DMS79 (cell line): ENCODE results near the gene TUBB.
"Not testable (repeated sequence)": the region's sequence is repeated elsewhere in the genome, so short reads cannot be mapped to it uniquely, and the experiment has no call there.

Experiments
- DNase-seq: peaks from one replicate; lab custom pipeline; 2025; lab: John Stamatoyannopoulos, UW

Gene TUBB

DNA sequence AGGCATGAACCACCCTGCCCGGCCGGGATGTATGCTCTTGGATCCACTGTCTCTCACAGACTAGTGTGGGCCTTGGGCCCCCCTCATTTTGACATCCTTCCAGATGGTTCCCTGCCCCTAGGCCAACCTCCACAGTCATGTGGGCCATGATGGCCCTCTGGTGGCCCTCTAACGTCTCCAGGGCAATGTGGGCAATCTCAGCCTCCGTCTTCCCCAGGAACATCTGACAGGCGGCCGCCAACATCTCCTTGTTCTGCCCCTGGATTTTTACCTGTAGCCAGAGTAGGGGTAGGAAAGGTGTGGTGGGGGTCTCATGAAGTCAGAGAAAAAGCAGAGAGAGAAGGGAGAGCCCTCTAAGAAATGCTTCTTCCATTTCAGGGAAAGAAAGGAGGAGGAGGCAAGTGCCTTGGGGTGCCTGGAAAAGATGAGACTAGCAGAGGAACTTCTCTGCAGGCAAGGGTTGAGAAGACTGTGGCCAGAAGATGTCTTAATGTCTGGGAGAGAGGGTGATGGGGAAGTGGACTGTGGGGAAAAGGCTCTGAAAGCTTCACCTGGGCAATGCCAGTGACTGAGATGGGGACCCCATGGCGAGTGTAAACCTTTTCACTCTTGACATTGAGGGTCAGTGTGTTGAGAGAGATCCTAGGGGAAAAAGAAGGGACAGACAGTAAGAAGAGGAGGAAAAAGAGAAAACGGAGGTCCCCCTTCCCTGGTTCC lies 21.1 kb downstream of the TUBB start:
- no peak for DNase-seq

DNA sequence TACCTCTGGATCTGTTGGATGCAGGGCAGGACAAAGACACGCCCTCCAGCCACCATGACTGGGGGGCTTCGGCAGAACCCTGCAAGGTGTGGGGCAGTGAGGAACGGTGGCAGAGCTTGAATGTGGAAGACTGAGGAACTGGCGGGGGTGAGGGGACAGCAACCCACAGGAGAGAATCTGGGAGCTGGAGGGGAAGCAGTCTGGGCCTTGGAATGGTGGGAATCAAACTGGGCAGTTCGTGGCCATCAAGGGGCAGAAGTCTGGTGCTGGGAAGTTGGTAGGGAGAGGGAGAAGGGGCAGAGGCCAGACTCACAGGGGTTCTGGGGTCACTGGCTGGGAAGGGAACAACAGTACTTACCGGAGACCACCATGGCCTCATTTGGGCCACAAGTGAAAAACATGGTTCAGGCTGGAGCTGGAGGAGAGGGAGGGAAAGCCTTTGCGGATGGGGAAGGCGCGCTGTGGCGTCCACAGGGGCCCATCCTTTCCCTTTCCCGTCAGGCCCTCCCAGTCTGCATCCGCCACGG lies 21.7 kb downstream of the TUBB start:
- no peak for DNase-seq

DNA sequence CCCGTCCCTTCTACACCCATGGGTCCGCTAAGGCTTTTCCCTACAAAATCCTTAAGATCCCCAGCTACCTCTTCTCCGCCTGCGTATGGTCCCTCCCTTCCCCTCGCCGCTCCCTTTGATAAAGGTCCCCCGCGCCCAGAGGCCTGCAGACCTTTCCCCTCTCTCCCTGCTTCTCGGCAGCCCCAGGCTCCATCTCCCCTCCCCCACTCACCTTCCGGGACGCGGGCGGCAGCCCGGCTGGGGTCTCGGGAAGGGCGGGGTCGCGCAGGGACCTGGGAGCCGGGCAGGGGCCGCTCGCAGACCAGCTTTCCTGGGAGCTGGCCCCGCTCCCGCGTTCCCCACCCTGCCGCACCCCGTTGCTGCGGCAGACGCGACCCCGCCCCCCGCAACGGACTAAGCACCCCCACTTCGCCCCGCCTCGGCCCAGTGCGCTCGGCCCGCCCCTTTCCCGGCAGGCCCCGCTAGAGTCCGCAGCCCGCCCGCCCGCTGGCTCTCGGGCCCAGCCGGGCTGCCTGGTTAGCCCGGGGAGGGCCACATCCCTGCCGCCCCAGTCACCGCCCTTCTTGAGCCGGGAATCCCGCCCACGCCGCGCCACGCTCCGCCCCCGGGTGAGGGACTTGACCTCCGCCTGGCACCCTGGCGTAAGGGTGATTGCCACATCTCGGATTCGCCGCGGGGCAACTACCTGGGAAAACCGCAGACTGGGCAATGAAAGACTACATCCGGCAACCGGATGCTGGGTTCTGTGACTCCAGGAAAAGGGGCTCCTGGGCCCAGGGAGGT lies 22.4 kb downstream of the TUBB start, which contains the start of gene FLOT1:
FLOT1 (minus strand) TSS at position 372 of the 783 bp plus-strand sequence. CDS start 498 bp downstream, outside the sequence.
- DNase-seq = peak; percentile 75

DNA sequence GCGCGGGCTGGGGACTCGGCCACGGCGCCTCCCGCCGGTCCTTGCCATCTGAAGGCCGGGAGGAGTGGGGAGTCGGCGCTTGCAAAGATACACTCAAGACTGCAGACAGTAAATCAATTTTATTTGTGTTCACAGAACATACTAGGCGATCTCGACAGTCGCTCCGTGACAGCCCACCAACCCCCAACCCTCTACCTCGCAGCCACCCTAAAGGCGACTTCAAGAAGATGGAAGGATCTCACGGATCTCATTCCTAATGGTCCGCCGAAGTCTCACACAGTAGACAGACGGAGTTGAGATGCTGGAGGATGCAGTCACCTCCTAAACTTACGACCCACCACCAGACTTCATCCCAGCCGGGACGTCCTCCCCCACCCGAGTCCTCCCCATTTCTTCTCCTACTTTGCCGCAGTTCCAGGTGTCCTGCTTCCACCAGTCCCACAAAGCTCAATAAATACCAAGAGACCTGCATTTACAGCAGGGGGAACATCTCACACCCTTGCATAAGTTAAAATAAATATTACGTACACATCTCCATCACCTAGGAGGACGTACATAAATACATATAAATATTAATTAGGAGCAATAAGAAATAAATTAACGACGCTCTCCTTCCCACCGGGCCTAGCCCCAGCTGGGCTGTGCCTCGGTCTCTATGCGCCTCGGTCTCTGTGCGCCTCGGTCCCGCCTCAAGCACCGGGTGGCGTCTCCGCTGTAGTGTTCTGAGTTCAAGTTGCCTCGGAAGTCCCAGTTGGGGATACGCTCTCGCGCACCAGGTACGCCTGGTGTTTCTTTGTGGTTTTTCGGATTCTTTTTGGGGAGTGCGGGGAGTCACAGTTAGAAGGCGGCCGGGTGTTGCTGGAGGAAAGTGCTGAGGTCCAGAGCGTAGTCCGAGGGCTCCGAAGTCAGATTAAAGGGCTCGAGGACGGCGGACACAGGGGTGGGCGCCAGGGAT lies 23.2 kb downstream of the TUBB start:
- DNase-seq = no peak

DNA sequence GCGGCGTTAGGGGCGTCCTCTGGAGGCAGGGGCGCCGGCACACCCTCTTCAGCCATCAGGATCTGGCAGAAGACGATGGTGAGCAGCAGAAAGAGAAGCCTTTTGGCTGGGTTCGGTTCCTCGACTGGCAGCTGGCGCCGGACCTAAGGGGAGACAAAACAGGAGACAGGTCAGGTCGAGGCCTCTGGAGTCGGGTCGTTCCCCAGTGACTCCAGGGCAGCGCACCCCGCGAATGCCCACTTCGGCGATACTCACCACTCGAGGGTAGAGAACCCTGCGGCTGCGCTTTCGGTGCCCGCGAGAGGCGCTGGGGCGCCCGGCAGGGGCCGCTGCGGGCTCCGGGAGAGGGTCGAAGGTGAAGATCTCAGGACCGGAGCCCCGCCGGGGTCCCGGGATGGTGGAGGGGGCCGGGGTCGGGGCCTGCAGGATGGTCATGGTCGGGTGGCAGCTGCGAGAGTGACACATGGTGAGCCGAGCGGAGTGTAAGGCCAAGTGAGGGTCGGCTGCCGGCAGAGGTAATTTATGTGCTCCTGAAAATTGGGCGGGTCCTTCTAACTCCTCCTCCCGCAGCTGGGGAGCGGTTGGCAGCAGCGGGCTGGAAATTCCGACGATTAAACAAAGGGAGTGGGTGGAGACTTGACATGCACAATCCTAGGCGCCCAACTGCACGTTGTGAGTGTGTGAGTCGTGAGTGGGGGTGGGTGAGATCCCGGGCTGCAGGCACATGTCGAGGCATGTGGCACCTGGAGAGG lies 24.1 kb downstream of the TUBB start, which contains the start of gene IER3:
IER3 (minus strand) TSS at position 494 of the 752 bp plus-strand sequence; CDS start at position 465, 29 bp downstream.
- peak; percentile 38 for DNase-seq

DNA sequence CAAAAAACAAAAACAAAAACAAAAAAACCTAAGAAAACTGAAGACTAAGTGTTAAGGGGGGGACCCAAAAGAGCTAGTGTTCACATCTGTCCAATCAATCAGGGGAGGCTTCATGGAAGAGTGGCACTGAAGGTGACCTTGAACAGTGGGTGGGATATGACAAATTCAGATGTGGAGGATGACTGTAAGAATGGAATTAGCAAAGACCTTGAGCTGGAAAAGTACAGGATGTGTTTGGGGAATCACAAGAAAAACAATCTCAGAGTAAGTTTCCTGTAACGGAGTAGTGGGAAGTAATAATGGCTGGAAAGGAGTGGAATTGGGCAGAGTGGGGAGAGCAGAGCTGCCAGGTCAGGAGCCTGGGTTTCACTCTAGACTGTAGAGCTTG lies 27.1 kb downstream of the TUBB start:
- no peak for DNase-seq

DNA sequence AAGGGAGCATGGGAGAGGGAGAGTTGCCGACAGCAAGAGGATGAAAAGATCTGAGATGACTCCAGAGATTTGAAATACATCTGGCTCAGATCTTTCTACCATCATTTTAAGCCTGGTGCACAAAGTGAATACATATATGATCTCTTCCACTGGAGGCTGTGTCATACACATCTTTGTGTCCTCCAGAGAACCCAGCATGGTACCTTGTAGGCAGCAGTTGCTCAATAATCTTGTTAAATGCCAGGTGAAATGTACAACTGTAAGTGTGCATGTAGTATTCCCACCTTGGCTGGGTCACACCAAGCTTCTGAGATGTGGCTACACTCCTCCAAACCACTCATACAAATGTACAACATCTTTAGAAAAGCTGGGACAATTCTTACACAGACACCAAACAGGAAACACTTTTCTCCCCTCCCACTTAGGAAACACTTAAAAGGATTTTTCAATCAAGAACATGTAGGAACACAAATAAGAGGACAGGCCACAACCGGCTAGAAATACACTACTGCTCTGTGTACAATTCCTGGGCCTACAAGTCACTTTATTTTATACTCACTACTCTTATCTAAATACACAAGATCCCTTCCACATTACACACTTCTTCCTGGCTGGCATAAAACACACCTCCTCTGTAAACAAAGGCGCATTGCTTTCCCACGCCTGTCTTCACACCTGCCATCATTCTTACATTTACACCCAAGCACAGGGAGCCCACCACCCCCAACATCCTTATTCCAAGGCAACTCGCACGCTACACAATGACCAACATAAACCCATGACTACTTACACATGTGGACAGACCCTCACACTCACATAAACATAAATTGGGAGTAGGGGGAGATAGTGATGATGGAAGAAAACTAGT lies 28.0 kb downstream of the TUBB start:
- DNase-seq = no peak

DNA sequence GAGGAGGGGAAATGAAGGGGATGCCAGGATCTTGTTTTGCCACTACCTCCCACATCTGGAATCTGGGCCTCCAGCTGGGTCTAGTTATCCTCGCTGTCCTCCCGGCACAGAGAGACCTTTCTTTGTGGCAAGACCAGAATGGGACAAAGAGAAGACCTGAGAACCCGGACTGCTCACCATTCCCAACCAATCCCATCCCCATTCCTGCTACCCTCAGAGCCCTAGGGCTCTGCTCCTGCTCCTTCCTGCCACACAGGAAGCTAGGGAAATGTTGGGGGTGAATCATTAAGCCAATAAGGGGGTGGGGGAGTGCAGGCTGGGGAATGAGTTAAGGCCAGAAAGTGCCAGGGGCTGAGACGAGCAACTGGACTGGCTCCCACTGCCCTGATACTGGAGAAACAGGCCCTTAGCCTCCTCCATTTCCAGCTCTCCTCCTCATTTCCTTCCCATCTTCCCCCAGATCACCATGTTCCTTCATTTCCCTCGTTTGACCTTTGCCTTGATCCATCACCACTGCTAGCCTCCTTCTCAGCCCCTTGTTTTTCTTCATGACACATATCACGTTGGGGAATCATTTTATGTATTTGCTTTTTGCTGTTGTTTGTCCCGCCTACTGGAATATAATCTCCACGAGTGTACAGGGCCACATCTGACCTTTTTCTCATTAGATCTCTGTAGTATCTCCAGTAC lies 28.8 kb downstream of the TUBB start:
- DNase-seq = no peak

DNA sequence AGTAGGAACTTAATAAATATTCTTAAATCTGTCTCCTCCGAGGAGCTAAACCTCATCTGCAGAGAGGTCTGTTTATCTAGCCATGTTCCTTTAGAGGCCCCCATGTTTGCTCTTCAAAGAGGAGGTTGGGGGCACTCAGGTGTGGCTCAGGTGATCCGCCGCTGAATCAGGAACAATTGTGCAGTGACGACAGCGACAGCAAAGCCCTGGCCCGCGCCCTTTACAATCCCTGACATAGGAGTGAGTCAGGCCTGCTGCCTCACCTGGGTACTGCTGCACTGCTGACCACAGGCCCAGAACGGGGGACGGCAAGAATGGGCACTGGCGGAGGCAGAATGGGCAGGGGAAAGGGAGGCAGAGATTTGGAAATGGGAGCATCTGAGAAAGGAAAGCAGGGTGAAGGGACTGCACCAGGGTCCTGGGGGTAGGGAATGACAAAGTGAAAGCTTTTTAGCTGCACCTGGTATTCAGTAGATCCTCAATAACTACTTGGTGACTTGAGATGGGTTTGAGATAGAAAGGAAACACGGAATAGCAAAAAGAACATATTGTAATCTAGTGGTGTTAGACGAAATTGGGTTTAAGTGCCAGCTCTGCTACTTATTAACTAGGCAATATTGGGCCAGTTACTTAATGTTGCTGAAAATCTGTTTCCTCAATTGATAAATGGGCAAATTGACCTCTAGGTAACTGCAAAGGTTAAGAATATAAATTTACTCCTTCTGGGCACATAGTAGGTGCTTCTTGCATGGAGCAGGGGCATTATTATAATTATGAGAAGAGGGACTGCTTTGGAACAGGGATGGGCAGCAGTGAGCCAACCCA lies 29.6 kb downstream of the TUBB start:
- no peak for DNase-seq

DNA sequence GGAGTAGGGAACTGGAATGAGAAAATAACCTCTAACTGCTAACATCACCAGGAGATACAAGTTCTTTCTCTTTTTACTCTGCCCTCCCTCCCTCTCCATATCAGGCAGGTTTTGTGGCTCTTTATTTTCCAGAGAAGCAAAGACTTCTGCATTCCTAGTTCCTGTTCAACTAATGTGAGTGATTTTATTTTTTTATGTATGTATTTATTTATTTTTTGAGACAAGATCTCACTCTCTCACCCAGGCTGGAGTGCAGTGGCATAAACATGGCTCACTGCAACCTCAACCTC lies 30.2 kb downstream of the TUBB start:
- no peak for DNase-seq

DNA sequence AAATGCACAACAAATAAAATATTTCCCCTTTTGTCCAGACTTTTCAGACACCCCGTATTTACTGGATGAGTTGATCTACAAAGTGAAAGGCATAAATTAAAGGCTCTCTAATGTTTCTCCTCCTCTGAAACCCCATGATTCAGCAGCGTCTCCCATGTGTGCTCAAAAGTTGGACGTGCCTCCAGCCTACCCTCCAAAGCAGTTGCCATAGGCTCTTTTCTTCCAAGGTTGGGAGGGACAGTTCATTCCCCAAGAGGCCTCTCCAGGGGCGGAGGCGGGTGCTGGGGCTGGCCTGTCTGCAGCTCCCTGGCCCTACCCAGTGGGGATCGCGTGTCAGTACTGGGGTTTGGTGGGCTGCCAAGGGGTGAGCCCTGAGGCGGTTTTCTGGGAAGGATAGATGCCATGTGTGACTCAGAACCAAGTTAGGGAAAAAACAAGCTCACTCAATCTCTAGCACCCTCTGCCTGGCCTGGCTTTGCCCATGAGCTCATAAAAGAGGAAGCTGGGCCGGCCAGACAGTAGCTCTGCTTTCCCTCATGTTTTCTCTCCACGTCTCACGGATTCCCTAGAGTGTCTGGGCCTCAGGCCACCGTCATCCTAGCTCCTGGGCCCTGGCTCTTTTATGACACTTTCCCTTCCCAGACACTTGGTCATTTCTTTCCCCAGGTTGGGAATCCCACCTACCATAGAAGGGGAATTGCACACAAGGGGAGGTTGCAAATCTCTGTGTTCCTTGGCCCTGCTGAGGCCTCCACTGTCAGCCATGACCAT lies 32.2 kb downstream of the TUBB start:
- peak; percentile 64 for DNase-seq

DNA sequence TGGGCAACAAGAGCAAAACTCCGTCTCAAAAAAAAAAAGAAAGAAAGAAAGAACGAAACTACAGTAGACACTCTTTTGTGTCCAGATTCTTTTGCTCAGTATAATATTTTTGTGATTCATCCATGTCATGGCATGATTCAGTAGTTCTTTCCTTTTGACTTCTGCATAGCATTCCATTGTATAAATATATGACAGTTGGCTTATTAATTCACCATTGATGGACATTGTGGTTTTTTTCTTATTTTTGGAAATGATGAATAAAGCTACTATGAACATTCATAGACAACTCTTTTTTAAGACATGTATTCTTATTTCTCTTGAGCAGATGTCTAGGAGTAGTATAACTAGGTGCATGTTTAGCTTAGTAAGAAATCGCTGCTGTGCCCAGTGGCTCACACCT lies 34.5 kb downstream of the TUBB start:
- DNase-seq = no peak

DNA sequence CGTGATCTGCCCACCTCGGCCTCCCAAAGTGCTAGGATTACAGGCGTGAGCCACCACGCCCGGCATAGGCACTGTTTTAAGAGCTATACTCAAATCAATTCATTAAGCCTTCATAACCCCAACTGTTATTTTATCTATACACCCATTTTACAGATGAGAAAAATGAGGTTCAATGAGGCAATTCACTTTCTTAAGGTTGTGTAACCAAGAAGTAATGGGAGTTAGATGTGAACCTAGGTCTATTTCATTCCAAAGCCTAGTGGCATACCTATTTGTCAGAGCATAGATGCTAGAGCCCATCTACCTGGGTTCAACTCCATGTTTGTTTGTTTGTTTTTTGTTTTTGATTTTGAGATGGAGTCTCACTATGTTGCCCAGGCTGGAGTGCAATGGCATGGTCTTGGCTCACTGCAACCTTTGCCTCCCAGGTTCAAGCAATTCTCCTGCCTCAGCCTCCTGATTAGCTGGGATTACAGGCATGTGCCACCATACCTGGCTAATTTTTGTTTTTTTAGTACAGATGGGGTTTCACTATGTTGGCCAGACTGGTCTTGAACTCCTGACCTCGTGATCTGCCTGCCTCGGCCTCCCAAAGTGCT lies 36.4 kb downstream of the TUBB start:
- DNase-seq = not testable (repeated sequence)

DNA sequence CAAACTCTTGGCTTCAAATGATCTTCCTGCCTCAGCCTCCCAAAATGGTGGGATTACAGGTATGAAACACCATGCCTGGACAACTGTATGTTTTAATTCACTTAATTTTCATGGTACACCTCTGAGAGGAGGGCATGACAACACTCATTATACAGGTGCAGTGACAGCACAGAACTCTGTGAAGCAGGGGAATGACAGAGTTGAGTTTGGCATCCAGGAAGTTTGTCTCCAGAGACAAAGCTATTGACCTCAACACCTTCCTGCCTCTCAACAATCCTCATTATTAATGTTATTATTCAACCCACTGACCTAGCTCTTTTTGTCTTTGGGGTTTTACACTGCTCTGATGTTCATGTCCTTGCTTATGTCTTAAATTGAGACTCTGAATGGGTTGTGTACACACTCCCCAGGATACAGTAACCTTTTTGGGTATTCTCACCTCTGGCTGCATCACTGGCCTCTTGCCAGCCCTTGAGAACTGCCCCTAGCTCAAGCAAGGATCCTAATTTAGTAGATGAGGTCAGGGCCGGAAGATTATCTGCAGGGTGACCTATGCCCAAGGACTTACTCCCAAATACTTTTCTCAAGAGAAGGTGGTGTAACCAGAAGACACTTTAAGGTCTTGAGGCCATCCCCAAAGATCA lies 37.2 kb downstream of the TUBB start:
- no peak for DNase-seq

DNA sequence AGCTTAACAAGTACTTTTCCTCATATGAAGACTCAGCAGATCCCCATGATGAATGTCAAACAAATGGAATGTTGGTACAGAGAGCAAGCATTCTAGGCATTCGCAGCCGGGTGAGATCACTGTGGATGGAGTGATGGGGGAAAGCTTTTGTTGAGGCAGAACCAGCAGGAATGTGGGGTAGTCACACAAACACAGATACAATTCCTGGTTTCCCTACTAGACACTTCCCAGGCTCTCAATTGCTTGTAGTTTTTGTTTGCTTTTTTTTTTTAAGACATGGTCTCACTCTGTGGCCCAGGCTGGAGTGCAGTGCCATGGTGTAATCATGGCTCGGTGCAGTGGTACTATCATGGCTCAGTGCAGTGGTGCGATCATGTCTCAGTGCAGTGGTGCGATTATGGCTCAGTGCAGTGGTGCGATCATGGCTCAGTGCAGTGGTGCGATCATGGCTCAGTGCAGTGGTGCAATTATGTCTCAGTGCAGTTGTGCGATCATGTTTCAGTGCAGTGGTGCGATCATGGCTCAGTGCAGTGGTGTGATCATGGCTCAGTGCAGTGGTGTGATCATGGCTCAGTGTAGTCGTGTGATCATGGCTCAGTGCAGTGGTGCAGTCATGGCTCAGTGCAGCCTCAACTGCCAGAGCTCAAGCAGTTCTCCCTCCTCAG lies 39.6 kb downstream of the TUBB start:
- DNase-seq = no peak

DNA sequence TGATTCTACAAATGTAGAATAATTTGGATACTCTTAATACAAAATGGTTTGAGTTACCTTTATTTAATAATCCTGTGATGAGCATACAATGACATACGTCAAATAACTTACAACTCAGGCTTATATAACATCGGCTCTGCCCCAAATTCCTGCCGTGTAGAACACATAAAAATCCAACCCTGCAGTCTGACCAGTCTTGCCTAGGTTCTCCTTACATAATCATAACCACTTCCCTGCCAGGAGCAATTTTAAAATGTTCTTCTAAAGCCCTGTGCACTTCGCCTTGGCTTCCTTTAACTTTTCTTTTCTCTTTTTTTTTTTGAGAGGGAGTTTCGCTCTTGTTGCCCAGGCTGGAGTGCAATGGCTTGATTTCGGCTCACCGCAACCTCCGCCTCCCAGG lies 40.4 kb downstream of the TUBB start:
- DNase-seq = no peak
